Astrocyte (in vitro differentiated cells and primary cell): Measurements from ENCODE around the gene GPAT2.

ENCODE experiments used
- CTCF ChIP-seq: IDR thresholded peaks from 2 replicates; pipeline ENCODE4 v1.5.1; 2011; ENCODE audit warnings: low read depth, mild to moderate bottlenecking, inconsistent platforms, low read length, moderate library complexity; ENCODE audit not compliant: insufficient read depth
- EZH2 ChIP-seq: IDR thresholded peaks from 2 replicates; pipeline ENCODE4 v1.6.1; 2012; ENCODE audit warnings: mild to moderate bottlenecking, low read length, inconsistent platforms; ENCODE audit not compliant: insufficient read depth

GRCh38 chr2:96083989-96084857, 49.5 kb upstream of the GPAT2 start:
- TF ChIP-seq CTCF (no peak), EZH2 (no peak)
